ENCODE measurements around the gene TAS2R60. TPM values are rescaled to one million over a fixed set of nuclear protein-coding genes. Genes with fewer than 3 reads are reported as not detected.

Gene TAS2R60
- total RNA-seq, 1 donor from 2014 or later: not detected

GRCh38 chr7:143493751-143494150 is 50.5 kb downstream of the TAS2R60 start:
- no peak for DNase-seq (ENCODE audit: low read depth)
- no peaks in the 10 kb centered on the region for H3K36me3 ChIP-seq (ENCODE audit: control insufficient read depth, insufficient read depth, low read length)
- H3K4me3 ChIP-seq (ENCODE audit: low read depth, low read length): no peak overlapping the region
- H3K27me3 ChIP-seq (ENCODE audit: control insufficient read depth, insufficient read depth, low read length): no peaks in the 10 kb centered on the region
- TF ChIP-seq CTCF (IDR thresholded peaks at IDR 0.05; ENCODE audit: insufficient read depth, low read length, severe bottlenecking): no peak
- FAIRE-seq: no peak

Other genes with a start within 250 kb of the TAS2R60 start
- gene TAS2R40, start 221.4 kb upstream of the TAS2R60 start, total RNA-seq: not detected in 2 replicates
- 60.6 and 69.9 TPM in 2 replicates for gene GSTK1, start 180.0 kb upstream of the TAS2R60 start, total RNA-seq
- gene TMEM139, start 158.5 kb upstream of the TAS2R60 start, total RNA-seq: 1.0 and 3.7 TPM in 2 replicates
- gene CASP2, start 155.1 kb upstream of the TAS2R60 start, total RNA-seq: 6.8 and 9.6 TPM in 2 replicates
- under 0.01 and 0.13 TPM in 2 replicates for gene CLCN1, start 127.3 kb upstream of the TAS2R60 start, total RNA-seq
- gene FAM131B, start 80.7 kb upstream of the TAS2R60 start, total RNA-seq: 0.26 and 0.53 TPM in 2 replicates
- gene ZYX, start 62.1 kb upstream of the TAS2R60 start, total RNA-seq: 9.2 and 10.6 TPM in 2 replicates
- 19.0 and 51.5 TPM in 2 replicates for gene EPHA1, start 34.6 kb upstream of the TAS2R60 start, total RNA-seq
- not detected in 2 replicates for gene TAS2R41, start 34.4 kb downstream of the TAS2R60 start, total RNA-seq
- 1.4 TPM in 1 of 2 replicates, not detected in the other for gene CTAGE15, start 128.3 kb downstream of the TAS2R60 start, total RNA-seq
- 1.1 and 2.3 TPM in 2 replicates for gene TCAF2, start 177.5 kb downstream of the TAS2R60 start, total RNA-seq